M059J (cell line): Measurements from ENCODE around the gene GID8. TPM values are rescaled to one million over a fixed set of nuclear protein-coding genes. Genes with fewer than 3 reads are reported as not detected.

ENCODE experiments used
- DNase-seq: peaks from one replicate; pipeline ENCODE4 v3.0.0-alpha.2; 2012; ENCODE audit warnings: low read depth
- total RNA-seq: library from RNA; depleted of rRNA; stranded (reverse); fragments of >200 nt; shearing (Covaris generic); gene quantifications from 2 replicates; pipeline ENCODE4 v1.2.3, GENCODE V29; 2014

The GID8 gene
- total RNA-seq, 1 experiment from 2014 or later, result 40.4 TPM

DNA sequence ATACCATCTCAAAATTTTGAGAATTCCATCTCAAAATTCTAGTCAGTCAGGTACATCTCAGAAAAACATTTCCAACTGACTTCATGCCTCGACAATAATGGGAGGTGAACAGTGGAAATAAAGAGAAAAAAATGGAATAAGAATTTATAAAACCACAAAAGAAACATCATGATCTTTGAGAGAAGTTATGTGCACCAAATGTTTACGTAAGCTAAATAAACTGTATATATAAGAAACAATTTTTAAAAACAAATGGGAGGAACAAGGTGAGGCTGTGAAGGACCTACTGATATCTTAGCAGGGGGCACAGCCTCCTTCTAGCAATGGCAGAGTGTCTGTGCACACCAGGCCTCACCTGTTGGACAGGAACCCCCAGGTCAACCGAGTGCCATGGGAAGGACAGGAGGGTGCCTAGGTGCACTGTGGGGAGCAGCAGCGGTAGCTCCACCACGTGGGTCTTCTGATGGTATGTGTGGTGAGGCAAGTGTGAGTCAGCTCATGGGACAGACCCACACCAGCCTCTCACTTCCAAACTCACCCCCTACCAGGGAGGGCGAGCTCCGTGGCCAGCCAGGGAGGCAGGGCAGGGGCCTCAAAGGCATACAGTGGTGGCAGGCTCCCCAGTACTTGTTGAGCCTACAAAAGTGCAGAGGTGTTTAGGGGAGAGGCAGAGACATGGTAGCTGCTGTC is 34.9 kb upstream of the GID8 start:
- peak; percentile 71 for DNase-seq

DNA sequence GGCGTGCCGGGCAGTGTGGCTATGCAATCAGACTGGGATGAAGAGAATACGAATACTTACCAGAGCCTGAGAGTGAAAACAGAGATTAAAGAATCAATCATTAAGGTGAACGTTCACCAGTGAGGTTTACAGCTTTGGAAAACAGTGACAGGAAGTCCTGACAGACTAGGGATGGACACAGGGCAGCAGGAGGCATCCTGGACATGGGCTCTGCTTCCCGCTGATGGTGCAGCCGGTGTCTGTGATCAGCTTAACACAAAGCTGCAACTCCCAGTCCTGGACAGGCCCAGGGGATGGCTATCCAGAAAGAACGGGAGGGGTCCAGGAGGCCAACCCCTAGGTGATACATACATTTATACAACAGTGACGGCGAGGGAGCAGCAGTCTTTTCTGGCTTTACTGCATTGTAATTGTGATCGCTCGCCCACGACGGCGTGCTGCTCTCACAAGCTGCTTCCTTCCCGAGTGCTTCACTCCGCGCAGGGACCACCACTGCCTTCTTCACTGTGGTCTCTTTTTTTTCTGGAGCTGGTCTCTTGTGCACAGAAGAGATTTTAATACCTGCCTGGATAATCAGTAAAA is 32.3 kb upstream of the GID8 start:
- no peak for DNase-seq

- DNase-seq, result no peak
These were observed 31.7 kb upstream of the GID8 start for GRCh38 chr20:62906209-62906608.

DNA sequence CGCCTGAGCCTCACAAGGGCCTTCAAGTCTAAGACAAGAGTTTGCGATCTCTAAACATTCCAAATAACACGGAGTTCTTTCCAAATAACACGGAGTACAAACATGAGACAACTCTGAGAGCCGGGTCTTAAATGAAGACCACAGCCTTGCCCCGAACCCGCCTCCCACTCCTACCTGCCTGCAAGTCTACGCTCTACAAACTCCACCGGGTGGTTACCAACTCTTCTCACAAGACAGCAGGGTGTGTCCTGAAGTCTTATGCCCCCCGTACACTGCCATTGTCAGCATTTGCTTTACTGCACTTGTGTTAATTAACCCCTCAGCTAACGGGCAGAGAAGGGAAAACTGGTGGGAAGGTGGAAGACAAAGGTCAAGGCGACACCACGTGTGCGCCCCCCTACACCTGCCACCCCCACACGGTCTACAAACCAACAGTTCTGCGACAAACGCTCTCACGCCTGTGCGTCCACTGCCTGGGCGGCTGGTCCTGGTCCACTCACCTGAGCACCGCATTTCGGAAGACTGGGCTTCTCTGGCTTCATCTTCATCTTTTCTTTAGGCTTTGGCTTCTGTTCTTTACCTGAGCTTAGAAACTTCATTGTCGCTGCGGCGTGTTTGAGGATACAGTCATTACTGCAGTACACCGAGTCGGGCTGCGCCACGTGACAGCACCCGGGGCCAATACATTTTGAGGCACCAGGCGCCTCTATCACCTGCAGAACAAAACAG is 31.1 kb upstream of the GID8 start:
- no peak for DNase-seq

- DNase-seq, result peak; percentile 25
These were observed 30.3 kb upstream of the GID8 start for GRCh38 chr20:62907384-62908317.

- no peak for DNase-seq
These were observed 28.8 kb upstream of the GID8 start for GRCh38 chr20:62908971-62909791.

GRCh38 chr20:62910217-62910766 is 27.7 kb upstream of the GID8 start:
- DNase-seq, result no peak

DNA sequence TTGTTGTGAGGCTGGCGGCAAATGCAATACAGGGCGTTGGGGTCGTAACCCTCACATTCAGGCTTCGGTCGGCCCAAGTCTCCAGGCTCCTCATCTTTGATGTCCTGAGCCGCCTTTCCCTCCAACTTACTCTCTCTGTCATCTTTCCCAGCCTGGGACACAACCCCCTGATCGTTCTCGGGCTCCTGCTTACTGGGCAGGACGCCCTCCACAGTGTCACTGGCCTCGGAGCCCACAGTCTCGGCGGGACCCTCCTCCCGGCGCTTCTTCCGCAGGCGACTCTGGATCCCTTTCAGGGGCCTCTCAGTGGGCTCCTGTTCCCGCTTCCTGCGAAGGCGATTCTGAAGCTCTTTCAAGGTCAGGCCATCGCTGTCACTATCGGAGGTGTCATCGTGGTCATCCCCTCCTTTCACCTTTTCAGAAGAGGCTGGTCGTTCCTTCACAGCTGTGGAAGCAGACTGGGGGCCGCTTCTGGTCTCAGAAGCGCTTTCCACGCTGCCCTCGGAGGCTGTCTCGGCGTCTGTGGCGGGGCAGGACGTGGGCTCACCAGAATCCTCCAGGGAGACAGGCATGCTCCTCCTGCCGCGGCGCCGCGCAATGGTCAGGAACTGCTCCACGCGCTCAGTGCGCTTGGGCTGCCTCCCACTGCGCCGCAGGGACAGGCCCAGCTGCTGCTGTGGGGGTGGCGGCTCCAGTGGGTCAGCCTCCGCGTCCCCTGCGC is 27.0 kb upstream of the GID8 start:
- no peak for DNase-seq

DNA sequence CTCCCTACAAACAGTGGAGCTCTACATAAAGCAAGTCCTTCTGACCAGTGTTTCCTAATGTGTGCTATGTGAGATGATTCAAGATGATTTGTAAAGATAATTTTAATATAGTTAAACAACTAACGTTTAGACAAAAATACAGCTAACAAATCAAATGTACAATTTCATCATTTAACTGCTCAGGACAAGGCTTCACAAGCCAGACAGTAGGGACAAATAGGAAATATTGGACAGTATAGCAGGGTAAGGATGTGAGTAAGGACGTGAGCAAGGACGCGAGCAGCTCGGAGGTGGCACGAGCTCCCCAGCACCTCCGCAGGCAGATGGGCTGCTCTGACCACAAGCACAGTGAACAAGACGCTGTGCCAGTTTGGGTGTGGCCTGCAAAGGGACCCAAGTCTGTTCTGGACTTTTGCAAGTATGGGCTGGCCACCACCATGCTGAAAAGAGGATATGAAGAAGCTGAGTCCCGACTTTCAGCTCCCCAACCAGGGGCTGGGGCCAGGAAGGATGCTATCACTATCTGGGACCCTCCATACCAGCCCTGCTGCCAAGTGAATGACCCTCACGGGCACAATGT is 26.2 kb upstream of the GID8 start:
- DNase-seq, result no peak

- DNase-seq, result no peak
These were observed 24.8 kb upstream of the GID8 start for GRCh38 chr20:62913043-62913630.

DNA sequence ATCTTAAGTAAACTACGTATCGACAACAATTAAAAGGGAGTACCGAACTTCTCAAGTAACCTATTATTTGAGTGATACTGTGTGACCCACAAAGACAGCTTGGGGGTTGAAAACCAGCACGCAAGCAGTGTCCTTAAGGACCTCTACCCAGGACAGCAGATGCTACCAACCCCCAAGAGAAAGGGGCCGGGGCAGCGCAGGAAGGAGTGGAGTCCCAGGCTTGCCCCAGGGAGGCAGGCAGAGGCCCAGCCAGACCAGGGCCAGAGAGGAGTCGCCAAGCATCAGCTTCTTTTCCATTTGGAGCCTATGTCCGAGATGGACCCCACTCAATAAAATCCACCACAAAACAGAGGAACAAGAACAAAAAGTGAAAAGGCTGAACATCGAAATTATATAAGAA is 23.5 kb upstream of the GID8 start:
- no peak for DNase-seq

DNA sequence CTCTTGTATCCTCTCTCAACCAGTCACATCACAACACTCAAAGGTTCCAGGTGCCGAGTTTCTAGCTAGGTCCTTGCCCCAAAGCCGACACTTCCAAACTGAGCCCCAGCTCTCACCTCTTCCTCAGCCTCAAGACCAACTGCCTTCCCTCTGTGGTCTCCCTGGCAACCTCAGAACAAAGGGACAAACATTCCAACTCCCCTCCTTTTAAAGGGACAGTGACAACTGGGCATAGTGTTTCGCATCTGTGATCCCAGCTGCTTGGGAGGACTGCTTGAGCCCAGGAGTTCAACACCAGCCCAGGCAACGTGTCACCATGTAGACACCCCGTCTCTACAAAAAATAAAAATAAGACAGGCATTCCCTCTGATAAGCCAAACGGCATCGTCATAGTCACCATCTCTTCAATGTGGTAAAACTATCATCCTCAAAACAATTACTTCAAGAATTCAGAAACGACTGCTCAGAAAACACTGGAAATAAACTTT is 22.9 kb upstream of the GID8 start:
- DNase-seq, result peak; percentile 73

- DNase-seq, result no peak
These were observed 21.1 kb upstream of the GID8 start for GRCh38 chr20:62916703-62917476.

DNA sequence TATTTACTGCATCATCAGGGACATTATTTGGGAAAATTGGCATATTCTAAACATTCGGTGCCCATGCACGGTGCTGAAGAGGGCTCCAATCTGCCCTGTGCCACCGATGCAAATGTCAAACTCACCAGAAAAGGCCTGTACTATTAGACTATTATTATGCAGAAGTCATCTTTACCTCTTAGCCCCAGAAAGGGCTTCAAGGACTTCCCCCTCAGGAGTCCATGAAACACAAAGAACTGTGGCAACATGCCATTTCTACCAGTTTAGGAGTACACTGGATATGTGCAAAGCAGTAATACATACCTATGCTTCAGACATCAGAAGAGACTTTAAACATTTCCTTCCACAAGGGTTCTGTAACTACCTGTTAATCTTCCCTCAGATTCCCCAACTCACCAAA is 20.2 kb upstream of the GID8 start:
- DNase-seq, result no peak

GRCh38 chr20:62918147-62918546 is 19.8 kb upstream of the GID8 start:
- DNase-seq, result no peak

GRCh38 chr20:62918831-62919230 is 19.1 kb upstream of the GID8 start:
- no peak for DNase-seq

GRCh38 chr20:62920039-62920645 is 17.8 kb upstream of the GID8 start:
- no peak for DNase-seq

GRCh38 chr20:62921119-62921687 is 16.7 kb upstream of the GID8 start:
- peak; percentile 78 for DNase-seq
